ENCODE measurements around the gene TMEM59L. TPM values are rescaled to one million over a fixed set of nuclear protein-coding genes. Genes with fewer than 3 reads are reported as not detected.
A peak's percentile ranks its signal among the peaks of the same experiment; 100 is the strongest.

The TMEM59L gene
- total and polyA plus RNA-seq, 9 of the 15 experiments (the other 6 are each of a cell fraction or from before 2014, with no cell fraction given) = 0.37 TPM; not detected in 8

DNA sequence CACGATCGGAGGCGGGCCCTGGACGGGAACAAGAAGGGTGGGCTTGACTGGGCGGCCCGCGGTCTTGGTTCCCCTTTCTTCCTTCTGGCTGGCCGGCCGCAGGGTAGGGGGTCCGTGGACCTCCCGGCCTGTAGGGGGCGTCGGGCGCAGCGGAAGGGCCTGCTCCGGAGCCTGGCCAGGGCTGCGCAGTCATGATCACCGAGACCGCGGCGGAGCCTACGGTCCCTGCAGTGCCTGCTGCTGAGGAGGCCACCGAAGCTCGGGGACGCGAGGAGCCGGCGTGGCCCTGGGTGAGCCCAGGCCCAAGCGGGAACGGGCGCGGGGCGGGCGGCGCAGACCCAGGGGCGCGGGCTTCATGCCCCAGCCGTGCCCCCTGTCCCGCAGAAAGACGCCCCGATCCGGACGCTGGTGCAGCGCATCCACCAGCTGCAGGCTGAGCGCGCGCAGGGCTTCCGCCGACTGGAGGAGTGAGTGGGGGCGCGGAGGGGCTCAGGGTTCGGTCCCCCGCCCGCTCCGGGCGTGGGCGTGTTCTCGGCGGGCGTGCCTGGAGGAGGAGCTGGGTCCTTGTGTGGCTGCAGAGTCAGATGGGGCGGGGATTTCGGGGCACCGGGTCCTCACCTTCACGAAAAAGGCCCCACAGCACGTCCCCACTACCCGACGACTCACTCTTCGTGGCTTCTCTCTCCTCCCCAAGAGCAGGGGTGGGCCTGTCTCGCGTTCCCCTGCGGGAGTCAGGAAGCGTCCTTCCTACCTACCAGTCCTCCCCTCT, 23.9 kb upstream of the TMEM59L start, which contains the start of gene REX1BD (continued):
- TF ChIP-seq USF1 (CRISPR knock-in tag; IDR thresholded peaks at IDR 0.05) = no peak; the same call in 1 of the 2 replicates
- no peak for TF ChIP-seq ZNF586 (CRISPR knock-in tag; conservative IDR thresholded peaks at IDR 0.05)
- peak; percentile 67 for TF ChIP-seq FOXM1 (IDR thresholded peaks at IDR 0.05; ENCODE audit: low read depth)
- peak; percentile 27; the same call in 1 of the 2 replicates for TF ChIP-seq FOXM1 (CRISPR knock-in tag; IDR thresholded peaks at IDR 0.05; ENCODE audit: low read depth)
- no peak for TF ChIP-seq DMBX1 (CRISPR knock-in tag; IDR thresholded peaks at IDR 0.05; ENCODE audit: borderline replicate concordance)
- TF ChIP-seq FOXJ3 (CRISPR knock-in tag; IDR thresholded peaks at IDR 0.05) = no peak
- no peak for TF ChIP-seq NFYB (IDR thresholded peaks at IDR 0.05; ENCODE audit: extremely low read depth, insufficient read length)
- no peak for TF ChIP-seq ZNF408 (CRISPR knock-in tag; IDR thresholded peaks at IDR 0.05; ENCODE audit: low read depth)
- no peak; the same call in 1 of the 2 replicates for TF ChIP-seq ZNF263 (CRISPR knock-in tag; IDR thresholded peaks at IDR 0.05; ENCODE audit: borderline replicate concordance)
- no peak for TF ChIP-seq ZFP1 (CRISPR knock-in tag; IDR thresholded peaks at IDR 0.05)
- peak; percentile 77; the same call in 1 of the 2 replicates for TF ChIP-seq HLTF (IDR thresholded peaks at IDR 0.05)
- no peak for TF ChIP-seq BDP1 (IDR thresholded peaks at IDR 0.05; ENCODE audit: insufficient read depth, insufficient read length)
- TF ChIP-seq YBX1 (IDR thresholded peaks at IDR 0.05) = no peak
- TF ChIP-seq DDX20 (tag; IDR thresholded peaks at IDR 0.05; ENCODE audit: low read depth) = no peak
- no peak for TF ChIP-seq CHCHD3 (CRISPR knock-in tag; IDR thresholded peaks at IDR 0.05)
- TF ChIP-seq ETV1 (tag; conservative IDR thresholded peaks at IDR 0.05; ENCODE audit: low read depth) = peak; percentile 82
- no peak for TF ChIP-seq ATF6 (CRISPR knock-in tag; IDR thresholded peaks at IDR 0.05)
- TF ChIP-seq MXI1 (IDR thresholded peaks at IDR 0.05; ENCODE audit: low read depth, low read length) = no peak
- no peak for TF ChIP-seq SMARCB1 (IDR thresholded peaks at IDR 0.05; ENCODE audit: insufficient read length, low read depth)
- TF ChIP-seq SRF (CRISPR knock-in tag; IDR thresholded peaks at IDR 0.05) = peak in 1 of 2 experiments; percentile 63; a peak in 1 of 4 replicates
- no peak for TF ChIP-seq HDGF (IDR thresholded peaks at IDR 0.05)
- TF ChIP-seq, protein P1, sequence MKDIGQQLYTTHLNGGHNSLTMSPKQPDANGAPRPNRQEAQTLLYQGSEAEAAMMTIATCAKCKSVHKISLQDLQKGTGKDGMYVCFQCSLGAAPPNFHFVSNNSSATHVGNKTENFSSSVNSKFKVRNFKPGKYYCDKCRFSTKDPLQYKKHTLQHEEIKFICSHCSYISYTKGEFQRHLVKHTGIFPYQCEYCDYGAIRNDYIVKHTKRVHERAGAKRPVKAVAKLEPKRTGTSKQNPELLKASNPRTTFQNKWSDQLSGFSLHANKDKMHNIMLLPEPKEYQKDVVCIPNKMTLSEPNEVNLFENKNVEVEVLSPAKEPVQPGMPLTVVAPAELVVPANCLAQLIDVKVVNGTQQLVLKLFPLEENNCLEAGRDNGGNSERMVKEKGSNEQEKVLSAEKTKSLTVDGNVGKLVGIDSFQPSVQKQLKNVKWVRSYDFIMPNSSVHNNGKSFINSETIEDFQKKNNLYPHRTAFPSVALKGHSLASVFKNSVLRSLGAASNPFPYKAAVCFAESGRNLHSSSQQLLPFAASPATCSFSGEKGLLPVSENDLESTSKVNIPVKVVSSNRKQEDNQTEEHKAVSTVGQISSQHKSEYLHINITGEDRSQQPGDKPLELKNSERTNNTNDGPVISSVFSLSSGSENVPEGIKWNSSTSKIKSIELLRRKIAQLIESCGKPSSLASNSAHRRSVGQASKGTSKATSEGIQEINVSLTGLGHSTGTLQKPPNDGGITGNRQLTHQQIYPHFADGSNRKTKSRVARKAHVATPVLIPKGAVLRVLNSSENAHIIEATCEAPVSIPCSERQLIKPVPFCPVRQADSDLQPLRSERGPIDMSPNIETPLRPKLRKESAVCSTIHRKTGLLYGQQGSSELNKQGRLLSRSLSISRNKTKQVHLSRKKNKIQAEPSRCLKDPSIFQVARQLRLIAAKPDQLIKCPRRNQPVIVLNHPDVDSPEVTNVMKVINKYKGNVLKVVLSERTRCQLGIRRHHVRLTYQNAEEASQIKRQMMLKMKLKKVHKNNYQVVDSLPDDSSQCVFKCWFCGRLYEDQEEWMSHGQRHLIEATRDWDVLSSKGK (CRISPR knock-in tag; IDR thresholded peaks at IDR 0.05) = no peak
- TF ChIP-seq GABPB1 (CRISPR knock-in tag; IDR thresholded peaks at IDR 0.05) = peak; percentile 87
- peak; percentile 47; the same call in 1 of the 2 replicates for TF ChIP-seq ZKSCAN1 (IDR thresholded peaks at IDR 0.05; ENCODE audit: low read depth, low read length)
